Peyer's patch (tissue), 4 donors: ENCODE data around the gene BLM. TPM values are rescaled to one million over a fixed set of nuclear protein-coding genes. Genes with fewer than 3 reads are reported as not detected.

Source experiments
- DNase-seq, 3 donors: peaks; one replicate each; pipeline ENCODE4 v3.0.0-alpha.2; 2017 to 2019
- H3K27ac ChIP-seq, 4 donors: fragments of 200-600 bp; sonication (generic); one replicate each; pipeline ENCODE4 v1.5.1; 2016 to 2019
- H3K27me3 ChIP-seq, 2 donors: fragments of 200-600 bp; sonication (generic); one replicate each; pipeline ENCODE4 v1.5.1; 2019
- H3K36me3 ChIP-seq, 3 donors: fragments of 200-600 bp; sonication (generic); one replicate each; pipeline ENCODE4 v1.5.1; 2016 to 2019
- H3K4me1 ChIP-seq, 4 donors: fragments of 200-600 bp; sonication (generic); one replicate each; pipeline ENCODE4 v1.5.1; 2016 to 2019
- H3K4me3 ChIP-seq, 4 donors: fragments of 200-600 bp; sonication (generic); 1 replicate in 3 of 4; 2 replicates in 1 of 4; pipeline ENCODE4 v1.5.1; 2016 to 2019; ENCODE audit warnings: mild to moderate bottlenecking in 1 of 4
- H3K9me3 ChIP-seq, 4 donors: fragments of 200-600 bp; sonication (generic); one replicate each; pipeline ENCODE4 v1.5.1; 2016 to 2019; ENCODE audit warnings: mild to moderate bottlenecking in 1 of 4
- CTCF ChIP-seq, 6 experiments: fragments of 450-650 bp in 4 of 6; fragments of 200-600 bp in 2 of 6; sonication (generic) in 1 of 6; IDR thresholded peaks; one replicate each; pipeline ENCODE4 v1.5.1; 2017 to 2019; ENCODE audit warnings: antibody characterized with exemption in 6 of 6, mild to moderate bottlenecking in 3 of 6, moderate library complexity in 1 of 6
- POLR2A ChIP-seq, 2 donors: fragments of 450-650 bp; IDR thresholded peaks; one replicate each; pipeline ENCODE4 v1.5.1; 2017; ENCODE audit warnings: antibody characterized with exemption in 2 of 2, mild to moderate bottlenecking in 2 of 2, moderate library complexity in 2 of 2
- total RNA-seq, 4 donors: library from RNA; depleted of rRNA; stranded (reverse); fragments of >200 nt; gene quantifications; one replicate each; pipeline ENCODE4 v1.1.0, GENCODE V29; 2016

BLM gene
- total RNA-seq, 4 donors from 2014 or later: 0.94 to 8.4 (median 4.2) TPM

DNA sequence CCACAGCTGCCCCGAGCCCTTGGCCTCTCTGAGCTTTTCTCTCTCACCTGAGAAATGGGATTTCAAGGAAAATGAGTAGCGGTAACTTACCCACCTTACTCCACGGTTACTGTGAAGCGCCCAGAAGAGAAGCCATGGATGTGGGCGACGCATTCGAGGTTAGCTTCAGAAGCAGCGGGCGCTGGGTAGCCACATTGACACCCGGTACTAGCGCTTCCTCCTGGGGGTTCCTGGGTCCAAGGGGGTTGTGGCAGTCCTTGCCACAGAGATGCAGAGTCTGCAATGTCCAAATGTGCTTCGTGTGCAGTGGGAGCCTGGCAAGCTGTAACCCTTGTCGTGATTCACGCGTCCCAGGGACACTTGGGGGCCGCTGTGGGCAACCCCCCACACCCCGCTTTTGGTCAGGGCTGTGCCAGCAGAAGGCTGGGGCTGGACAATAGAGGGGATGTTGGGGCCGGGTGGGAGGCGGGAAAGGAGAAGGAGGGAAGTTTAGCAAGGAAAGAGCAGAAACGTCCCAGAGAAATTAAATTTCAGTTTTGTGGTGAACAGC is 109.8 kb downstream of the BLM start:
- no peaks in the 10 kb centered on the region for H3K36me3 ChIP-seq
- no peak for DNase-seq
- no peaks in the 10 kb centered on the region for H3K27me3 ChIP-seq

GRCh38 chr15:90828111-90828510 is 111.0 kb downstream of the BLM start:
- no peak overlapping the region for H3K27ac ChIP-seq
- no peak for DNase-seq
- no peaks in the 10 kb centered on the region for H3K27me3 ChIP-seq
- no peaks in the 10 kb centered on the region for H3K36me3 ChIP-seq
- H3K4me3 ChIP-seq: no peak overlapping the region
- TF ChIP-seq CTCF (IDR thresholded peaks at IDR 0.05): no peak
- no peaks in the 10 kb centered on the region for H3K9me3 ChIP-seq
- H3K4me1 ChIP-seq: peaks cover 0 to 11% (median 2%) of the 10 kb centered on the region in 4 donors

More for the DNA sequence above, 109.8 kb downstream of the BLM start:
- Histone ChIP-seq H3K4me1 (peaks cover 0 to 11% (median 2%) of the 10 kb centered on the region in 4 donors), H3K27ac (no peak overlapping the region), H3K9me3 (no peaks in the 10 kb centered on the region), H3K4me3 (no peak overlapping the region)
- TF ChIP-seq POLR2A (IDR thresholded peaks at IDR 0.05) (no peak), CTCF (IDR thresholded peaks at IDR 0.05) (no peak)

- Histone ChIP-seq H3K36me3 (no peaks in the 10 kb centered on the region), H3K27me3 (no peaks in the 10 kb centered on the region), H3K4me3 (no peak overlapping the region), H3K9me3 (no peaks in the 10 kb centered on the region), H3K4me1 (peaks cover 0 to 5% (median 0%) of the 10 kb centered on the region in 4 donors), H3K27ac (no peak overlapping the region)
- no peak for TF ChIP-seq POLR2A (IDR thresholded peaks at IDR 0.05)
- no peak for TF ChIP-seq CTCF (IDR thresholded peaks at IDR 0.05)
- DNase-seq: no peak
Measured at GRCh38 chr15:90829126-90829525, 112.0 kb downstream of the BLM start.

- H3K4me3 ChIP-seq: no peak overlapping the region
- no peaks in the 10 kb centered on the region for H3K4me1 ChIP-seq
- H3K27me3 ChIP-seq: no peaks in the 10 kb centered on the region
- H3K9me3 ChIP-seq: no peaks in the 10 kb centered on the region
- DNase-seq: peak in 1 of 3 donors; percentile 62
- no peaks in the 10 kb centered on the region for H3K36me3 ChIP-seq
- H3K27ac ChIP-seq: peak overlapping the region; percentile 10 to 39 (median 15)
- TF ChIP-seq POLR2A (IDR thresholded peaks at IDR 0.05) (no peak), CTCF (IDR thresholded peaks at IDR 0.05) (no peak)
Measured at GRCh38 chr15:90829942-90830440, 112.8 kb downstream of the BLM start.

DNA sequence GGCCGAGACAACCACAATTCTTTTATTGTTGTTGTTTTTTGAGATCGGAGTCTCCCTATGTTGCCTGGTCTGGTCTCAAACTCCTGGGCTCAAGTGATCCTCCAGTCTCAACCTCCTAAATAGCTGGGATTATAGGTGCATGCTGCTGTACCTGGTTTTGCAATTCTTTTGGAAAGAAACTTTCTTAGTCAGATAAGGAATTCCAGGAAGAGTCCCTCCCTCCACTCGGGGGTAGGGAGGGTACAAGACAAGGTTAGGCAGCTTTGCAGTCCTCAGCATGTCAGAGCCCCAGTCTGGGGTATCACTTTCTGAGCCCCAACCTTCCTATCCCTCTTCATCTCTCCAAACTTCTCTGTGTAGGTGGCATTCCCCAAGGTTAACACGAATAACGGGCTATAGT is 117.5 kb downstream of the BLM start:
- Histone ChIP-seq H3K9me3 (no peaks in the 10 kb centered on the region), H3K36me3 (no peaks in the 10 kb centered on the region), H3K4me1 (peaks cover 3 to 29% (median 17%) of the 10 kb centered on the region in 4 donors), H3K4me3 (no peak overlapping the region), H3K27me3 (no peaks in the 10 kb centered on the region), H3K27ac (no peak overlapping the region)
- TF ChIP-seq CTCF (IDR thresholded peaks at IDR 0.05) (no peak), POLR2A (IDR thresholded peaks at IDR 0.05) (no peak)
- DNase-seq: no peak
